C4-2B (cell line): ENCODE data around the gene ASB11.

ENCODE experiments used
- ZFX ChIP-seq: fragments of 450-650 bp; IDR thresholded peaks from 2 replicates; pipeline ENCODE4 v1.6.1; 2017
- TF ChIP-seq, protein P1 (sequence below): fragments of 450-650 bp; conservative IDR thresholded peaks from 2 replicates; pipeline ENCODE4 v1.5.1; 2017; ENCODE audit warnings: mild to moderate bottlenecking

DNA sequence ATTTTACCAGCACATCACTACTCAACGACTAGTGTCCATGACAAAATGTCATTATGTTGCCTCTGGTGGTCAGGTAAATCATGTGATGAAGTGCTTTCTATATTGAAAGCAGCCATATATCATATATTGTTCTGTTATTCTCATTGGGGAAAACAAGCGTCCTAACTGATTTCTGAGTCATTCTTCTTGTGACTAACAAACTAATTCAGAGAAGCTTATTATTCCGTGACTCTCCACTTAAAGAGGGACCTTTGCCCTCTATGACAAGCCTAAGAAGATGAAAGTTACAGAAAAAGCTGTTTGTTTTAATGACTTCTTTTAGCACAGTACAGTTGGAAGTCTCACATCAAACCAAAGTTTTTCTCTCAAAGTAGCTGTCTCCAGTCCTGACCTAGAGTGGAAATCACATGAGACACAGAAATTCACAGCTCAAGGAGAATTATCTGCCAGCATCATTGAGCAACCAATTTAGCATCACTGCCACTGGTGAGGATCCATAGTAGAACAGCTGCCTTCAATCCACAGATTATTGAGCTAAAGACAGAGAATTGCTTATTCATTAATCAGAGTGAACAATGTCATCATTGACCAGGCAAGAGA lies 81.9 kb downstream of the ASB11 start:
- TF ChIP-seq, protein P1, sequence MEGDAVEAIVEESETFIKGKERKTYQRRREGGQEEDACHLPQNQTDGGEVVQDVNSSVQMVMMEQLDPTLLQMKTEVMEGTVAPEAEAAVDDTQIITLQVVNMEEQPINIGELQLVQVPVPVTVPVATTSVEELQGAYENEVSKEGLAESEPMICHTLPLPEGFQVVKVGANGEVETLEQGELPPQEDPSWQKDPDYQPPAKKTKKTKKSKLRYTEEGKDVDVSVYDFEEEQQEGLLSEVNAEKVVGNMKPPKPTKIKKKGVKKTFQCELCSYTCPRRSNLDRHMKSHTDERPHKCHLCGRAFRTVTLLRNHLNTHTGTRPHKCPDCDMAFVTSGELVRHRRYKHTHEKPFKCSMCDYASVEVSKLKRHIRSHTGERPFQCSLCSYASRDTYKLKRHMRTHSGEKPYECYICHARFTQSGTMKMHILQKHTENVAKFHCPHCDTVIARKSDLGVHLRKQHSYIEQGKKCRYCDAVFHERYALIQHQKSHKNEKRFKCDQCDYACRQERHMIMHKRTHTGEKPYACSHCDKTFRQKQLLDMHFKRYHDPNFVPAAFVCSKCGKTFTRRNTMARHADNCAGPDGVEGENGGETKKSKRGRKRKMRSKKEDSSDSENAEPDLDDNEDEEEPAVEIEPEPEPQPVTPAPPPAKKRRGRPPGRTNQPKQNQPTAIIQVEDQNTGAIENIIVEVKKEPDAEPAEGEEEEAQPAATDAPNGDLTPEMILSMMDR = no peak
- no peak for TF ChIP-seq ZFX
